ENCODE results near the gene MED27.

MED27 gene

DNA sequence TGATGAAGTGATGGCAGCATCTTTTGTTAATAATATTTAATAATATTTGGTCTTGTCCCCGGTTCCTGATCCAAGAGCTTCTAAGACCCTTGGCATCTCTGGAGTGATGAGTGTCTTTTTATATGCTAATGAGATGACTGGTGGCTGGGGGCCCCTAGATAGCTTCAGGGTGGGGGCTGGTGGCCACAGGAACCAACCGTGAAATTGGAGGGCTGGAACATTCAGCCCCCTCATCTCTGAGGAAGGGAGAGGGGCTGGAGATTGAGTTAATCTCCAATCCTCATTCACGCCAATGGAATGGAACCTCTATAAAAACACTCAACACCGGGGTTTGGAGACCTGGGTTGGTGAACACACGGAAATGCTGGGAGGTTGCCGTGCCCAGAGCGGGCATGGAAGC, 261.6 kb downstream of the MED27 start:
- no peak overlapping the region for H3K4me3 ChIP-seq (ENCODE audit: low read depth, low read length)
- no peak for TF ChIP-seq MYC (IDR thresholded peaks at IDR 0.05; ENCODE audit: low read depth, low read length)
- no peak for TF ChIP-seq POLR2A (IDR thresholded peaks at IDR 0.05; ENCODE audit: extremely low read depth, insufficient read length)
- TF ChIP-seq, protein P1, sequence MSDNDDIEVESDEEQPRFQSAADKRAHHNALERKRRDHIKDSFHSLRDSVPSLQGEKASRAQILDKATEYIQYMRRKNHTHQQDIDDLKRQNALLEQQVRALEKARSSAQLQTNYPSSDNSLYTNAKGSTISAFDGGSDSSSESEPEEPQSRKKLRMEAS (IDR thresholded peaks at IDR 0.05; ENCODE audit: low read depth, low read length): no peak
- TF ChIP-seq, protein P2, sequence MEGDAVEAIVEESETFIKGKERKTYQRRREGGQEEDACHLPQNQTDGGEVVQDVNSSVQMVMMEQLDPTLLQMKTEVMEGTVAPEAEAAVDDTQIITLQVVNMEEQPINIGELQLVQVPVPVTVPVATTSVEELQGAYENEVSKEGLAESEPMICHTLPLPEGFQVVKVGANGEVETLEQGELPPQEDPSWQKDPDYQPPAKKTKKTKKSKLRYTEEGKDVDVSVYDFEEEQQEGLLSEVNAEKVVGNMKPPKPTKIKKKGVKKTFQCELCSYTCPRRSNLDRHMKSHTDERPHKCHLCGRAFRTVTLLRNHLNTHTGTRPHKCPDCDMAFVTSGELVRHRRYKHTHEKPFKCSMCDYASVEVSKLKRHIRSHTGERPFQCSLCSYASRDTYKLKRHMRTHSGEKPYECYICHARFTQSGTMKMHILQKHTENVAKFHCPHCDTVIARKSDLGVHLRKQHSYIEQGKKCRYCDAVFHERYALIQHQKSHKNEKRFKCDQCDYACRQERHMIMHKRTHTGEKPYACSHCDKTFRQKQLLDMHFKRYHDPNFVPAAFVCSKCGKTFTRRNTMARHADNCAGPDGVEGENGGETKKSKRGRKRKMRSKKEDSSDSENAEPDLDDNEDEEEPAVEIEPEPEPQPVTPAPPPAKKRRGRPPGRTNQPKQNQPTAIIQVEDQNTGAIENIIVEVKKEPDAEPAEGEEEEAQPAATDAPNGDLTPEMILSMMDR (IDR thresholded peaks at IDR 0.05; ENCODE audit: low read depth, low read length): no peak
- DNase-seq (ENCODE audit: low read depth): no peak

DNA sequence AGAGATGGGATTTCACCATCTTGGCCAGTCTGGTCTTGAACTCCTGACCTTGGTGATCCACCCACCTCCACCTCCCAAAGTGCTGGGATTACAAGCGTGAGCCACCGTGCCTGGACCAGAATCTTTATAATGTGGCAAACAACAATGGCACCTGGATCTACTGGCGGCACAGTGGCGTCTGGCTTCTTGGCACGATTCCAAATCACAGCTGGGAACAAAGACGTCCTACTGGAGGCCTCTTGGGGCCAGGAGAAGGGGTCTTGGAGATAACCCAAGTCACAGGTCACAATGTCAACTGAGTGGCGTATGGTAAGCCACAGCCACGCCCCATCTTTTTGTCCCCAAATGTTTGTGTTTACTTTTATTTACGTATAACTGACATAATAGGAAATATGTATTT, 262.0 kb downstream of the MED27 start:
- TF ChIP-seq, protein P1 (IDR thresholded peaks at IDR 0.05; ENCODE audit: low read depth, low read length): no peak
- TF ChIP-seq, protein P2 (IDR thresholded peaks at IDR 0.05; ENCODE audit: low read depth, low read length): no peak
- no peak for TF ChIP-seq MYC (IDR thresholded peaks at IDR 0.05; ENCODE audit: low read depth, low read length)
- TF ChIP-seq POLR2A (IDR thresholded peaks at IDR 0.05; ENCODE audit: extremely low read depth, insufficient read length): no peak
- H3K4me3 ChIP-seq (ENCODE audit: low read depth, low read length): no peak overlapping the region
- no peak for DNase-seq (ENCODE audit: low read depth)

DNA sequence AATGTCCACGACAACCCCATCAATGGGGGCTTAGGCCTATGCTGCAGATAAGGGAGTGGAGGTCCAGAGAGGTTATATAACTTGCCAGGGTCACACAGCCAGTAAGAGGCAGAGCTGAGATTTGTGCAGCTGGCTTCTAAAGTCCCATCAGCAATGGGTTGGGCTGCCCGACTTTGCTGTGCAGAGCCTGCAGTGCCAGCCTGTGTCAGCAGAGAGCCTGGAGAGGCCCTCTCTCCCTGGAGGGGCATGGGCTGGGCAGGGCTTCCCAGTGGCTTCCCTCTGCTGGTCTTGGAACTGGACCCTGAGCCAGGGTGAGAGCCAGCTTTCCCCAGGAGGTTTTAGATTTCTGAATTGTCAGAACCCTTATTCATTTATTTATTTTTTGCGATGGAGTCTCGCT, 262.6 kb downstream of the MED27 start:
- TF ChIP-seq, protein P2 (IDR thresholded peaks at IDR 0.05; ENCODE audit: low read depth, low read length): no peak
- TF ChIP-seq POLR2A (IDR thresholded peaks at IDR 0.05; ENCODE audit: extremely low read depth, insufficient read length): no peak
- no peak for TF ChIP-seq MYC (IDR thresholded peaks at IDR 0.05; ENCODE audit: low read depth, low read length)
- TF ChIP-seq, protein P1 (IDR thresholded peaks at IDR 0.05; ENCODE audit: low read depth, low read length): no peak
- DNase-seq (ENCODE audit: low read depth): no peak
- H3K4me3 ChIP-seq (ENCODE audit: low read depth, low read length): no peak overlapping the region

DNA sequence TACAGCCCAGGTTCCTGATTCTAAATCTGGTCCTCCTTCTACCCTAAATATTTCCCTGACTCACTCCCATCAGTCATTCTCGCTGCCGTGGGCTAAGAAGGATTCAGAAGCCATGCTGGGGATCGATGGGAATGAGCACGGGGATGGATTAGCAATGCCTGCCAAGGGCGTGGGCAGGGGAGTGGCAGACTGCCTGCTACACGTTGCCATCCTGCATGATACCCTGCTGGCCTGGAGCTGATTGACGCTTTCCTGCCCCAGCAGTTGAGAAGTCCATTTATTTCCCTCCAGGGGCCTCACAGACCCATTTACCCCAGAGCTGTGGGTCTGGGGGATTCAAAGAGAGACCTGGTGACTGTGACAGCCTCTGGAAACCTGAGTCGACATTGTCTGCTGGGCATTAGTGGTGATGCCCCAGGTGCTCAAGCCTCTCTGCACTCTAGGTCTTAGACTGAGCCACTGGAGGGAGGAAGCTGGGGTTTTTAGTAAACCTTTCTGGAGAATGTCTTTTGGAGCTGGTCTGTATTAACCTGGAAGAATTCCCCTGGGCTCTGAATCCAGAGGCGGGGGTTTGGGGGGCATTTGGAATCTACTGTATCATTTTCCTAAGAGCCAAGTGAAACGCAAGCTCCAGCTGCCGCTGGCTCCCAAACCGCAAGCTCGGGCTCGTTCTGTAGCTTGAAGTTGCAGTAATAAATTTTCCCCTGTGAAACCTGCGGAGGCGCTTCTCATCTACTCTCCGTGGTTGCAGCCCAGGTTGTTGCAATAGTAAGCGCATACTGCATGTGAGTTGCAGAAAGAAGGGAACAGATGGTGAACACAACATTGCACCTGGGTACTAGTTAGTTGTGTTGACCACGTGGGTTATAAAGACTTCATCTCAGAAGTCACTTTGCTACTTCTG, 263.4 kb downstream of the MED27 start:
- TF ChIP-seq, protein P1 (IDR thresholded peaks at IDR 0.05; ENCODE audit: low read depth, low read length): no peak
- TF ChIP-seq, protein P2 (IDR thresholded peaks at IDR 0.05; ENCODE audit: low read depth, low read length): no peak
- TF ChIP-seq POLR2A (IDR thresholded peaks at IDR 0.05; ENCODE audit: extremely low read depth, insufficient read length) (no peak), MYC (IDR thresholded peaks at IDR 0.05; ENCODE audit: low read depth, low read length) (no peak)
- H3K4me3 ChIP-seq (ENCODE audit: low read depth, low read length): no peak overlapping the region
- DNase-seq (ENCODE audit: low read depth): peak; percentile 24

DNA sequence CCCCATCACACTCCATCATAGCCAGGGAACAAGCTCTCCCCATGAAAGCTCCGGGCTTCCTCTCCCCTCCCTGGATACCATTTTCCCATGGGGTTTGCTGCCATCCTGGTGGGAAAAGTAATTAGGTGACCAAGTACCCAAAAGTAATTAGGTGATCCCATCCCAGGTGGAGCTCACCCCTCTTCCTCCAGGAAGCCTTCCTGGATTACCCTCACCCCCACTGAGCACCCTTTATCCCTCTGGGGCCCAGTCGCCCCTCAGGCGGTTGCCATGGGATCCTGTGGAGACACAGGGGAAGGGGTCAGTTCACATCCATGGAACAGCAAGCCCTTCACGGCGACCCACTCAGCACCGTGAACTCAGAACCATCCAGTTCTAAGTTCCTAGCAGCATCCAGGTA, 265.0 kb downstream of the MED27 start:
- H3K4me3 ChIP-seq (ENCODE audit: low read depth, low read length): no peak overlapping the region
- no peak for TF ChIP-seq POLR2A (IDR thresholded peaks at IDR 0.05; ENCODE audit: extremely low read depth, insufficient read length)
- DNase-seq (ENCODE audit: low read depth): no peak

DNA sequence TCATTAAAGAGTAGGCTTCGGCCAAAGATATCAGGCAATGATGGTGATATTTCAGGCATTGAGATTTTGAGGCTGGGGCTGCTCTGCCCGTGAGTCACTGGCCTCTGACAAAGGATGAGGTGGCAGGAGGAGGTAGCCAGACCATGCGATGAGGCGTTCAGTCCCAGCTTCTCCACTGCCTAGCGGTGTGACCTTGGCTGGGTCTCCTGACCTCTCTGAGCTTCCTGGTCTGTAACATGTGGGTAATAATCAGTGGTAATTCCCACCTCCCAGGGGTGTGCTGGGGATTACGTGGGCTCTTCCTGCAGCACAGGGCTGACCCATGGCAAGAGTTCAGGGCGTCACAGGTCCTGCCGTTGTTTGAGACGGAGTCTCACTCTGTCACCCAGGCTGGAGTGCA, 266.6 kb downstream of the MED27 start:
- TF ChIP-seq, protein P2 (IDR thresholded peaks at IDR 0.05; ENCODE audit: low read depth, low read length): no peak
- TF ChIP-seq POLR2A (IDR thresholded peaks at IDR 0.05; ENCODE audit: extremely low read depth, insufficient read length) (no peak), MYC (IDR thresholded peaks at IDR 0.05; ENCODE audit: low read depth, low read length) (no peak)
- TF ChIP-seq, protein P1 (IDR thresholded peaks at IDR 0.05; ENCODE audit: low read depth, low read length): no peak
- H3K4me3 ChIP-seq (ENCODE audit: low read depth, low read length): no peak overlapping the region
- DNase-seq (ENCODE audit: low read depth): no peak
